Erythroblast (primary cell): Measurements from ENCODE around the gene MT1M.

Experiments used
- DNase-seq, 2 experiments: peaks; one replicate each; lab custom pipeline; 2025; lab: John Stamatoyannopoulos, UW
- GATA1 ChIP-seq: IDR thresholded peaks from 2 replicates; pipeline ENCODE4 v1.6.1; 2011; ENCODE audit warnings: low read depth, mild to moderate bottlenecking, control low read depth, low read length, moderate library complexity
- POLR2A ChIP-seq: IDR thresholded peaks from 2 replicates; pipeline ENCODE4 v1.6.1; 2011; ENCODE audit warnings: mild to moderate bottlenecking, low read length

MT1M gene

DNA sequence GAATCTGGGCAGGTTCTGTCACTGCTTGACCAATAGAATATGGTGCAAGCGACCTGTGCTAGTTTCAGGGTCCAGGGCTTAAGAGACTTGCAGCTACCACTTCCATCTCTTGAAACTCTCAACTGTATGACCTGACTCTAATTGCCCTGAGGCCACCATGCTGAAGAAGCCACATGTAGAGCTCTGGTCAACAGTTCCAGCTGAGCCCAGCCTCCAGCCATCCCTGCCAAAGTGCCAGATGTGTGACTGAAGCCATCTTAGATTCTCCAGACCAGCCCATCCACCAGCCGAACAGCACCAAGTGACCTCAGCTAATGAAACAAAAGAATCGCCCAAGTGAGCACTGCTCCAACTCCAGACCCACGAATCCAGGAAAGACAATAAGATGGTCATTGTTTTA, 27.5 kb upstream of the MT1M start:
- no peak for TF ChIP-seq GATA1
- TF ChIP-seq POLR2A = no peak
- no peak for DNase-seq

GRCh38 chr16:56605475-56605874, 27.0 kb upstream of the MT1M start:
- DNase-seq = no peak
- TF ChIP-seq GATA1 (no peak), POLR2A (no peak)

DNA sequence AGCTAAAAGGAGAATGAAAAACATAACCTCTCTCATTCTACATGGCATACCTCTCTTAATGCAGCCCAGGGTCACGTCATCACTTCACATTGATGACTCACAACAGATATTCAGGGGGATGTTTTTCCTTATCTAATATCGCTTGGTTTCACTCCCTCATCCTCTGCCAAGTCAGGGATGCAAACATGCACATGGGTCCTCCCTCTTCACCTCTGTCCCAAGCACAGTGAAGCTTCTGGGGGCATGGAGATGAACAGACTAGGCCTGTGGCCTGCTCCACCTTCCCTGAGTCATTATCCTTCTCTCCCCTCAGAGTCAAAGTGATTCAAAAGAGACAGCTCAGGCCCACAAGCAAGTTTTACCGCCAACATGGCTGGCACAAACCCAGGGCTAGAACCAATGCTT, 26.4 kb upstream of the MT1M start:
- DNase-seq = peak; percentile 27 to 52

GRCh38 chr16:56606476-56607108, 25.9 kb upstream of the MT1M start:
- DNase-seq = no peak
- no peak for TF ChIP-seq POLR2A

More for the DNA sequence above, 26.4 kb upstream of the MT1M start:
- TF ChIP-seq GATA1 (no peak), POLR2A (no peak)

GRCh38 chr16:56607109-56607618, 25.3 kb upstream of the MT1M start:
- no peak for TF ChIP-seq GATA1
- no peak for TF ChIP-seq POLR2A
- DNase-seq = no peak

GRCh38 chr16:56607675-56608042, 24.8 kb upstream of the MT1M start:
- TF ChIP-seq GATA1 (no peak), POLR2A (no peak)
- DNase-seq = no peak

DNA sequence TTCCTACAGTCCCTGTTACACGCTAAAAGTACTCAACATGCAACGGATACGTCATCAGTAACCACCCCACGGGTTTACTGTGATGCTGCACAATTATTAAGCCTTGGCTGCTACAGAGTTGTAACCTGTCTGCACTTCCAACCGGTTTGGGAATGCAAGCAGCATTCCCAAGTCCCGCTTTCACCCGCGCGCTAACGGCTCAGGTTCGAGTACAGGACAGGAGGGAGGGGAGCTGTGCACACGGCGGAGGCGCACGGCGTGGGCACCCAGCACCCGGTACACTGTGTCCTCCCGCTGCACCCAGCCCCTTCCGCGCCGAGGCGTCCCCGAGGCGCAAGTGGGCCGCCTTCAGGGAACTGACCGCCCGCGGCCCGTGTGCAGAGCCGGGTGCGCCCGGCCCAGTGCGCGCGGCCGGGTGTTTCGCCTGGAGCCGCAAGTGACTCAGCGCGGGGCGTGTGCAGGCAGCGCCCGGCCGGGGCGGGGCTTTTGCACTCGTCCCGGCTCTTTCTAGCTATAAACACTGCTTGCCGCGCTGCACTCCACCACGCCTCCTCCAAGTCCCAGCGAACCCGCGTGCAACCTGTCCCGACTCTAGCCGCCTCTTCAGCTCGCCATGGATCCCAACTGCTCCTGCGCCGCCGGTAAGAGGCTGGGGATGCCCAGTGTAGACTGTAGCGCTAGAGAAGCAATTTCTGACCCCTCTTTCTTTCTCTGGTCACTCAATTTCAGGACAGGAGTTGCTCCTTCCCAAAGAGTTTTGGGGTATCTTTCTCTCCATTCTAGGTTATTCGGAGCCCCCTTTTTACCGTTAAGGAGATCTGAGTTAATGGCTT, 24.2 kb upstream of the MT1M start, which contains the start of gene MT2A:
Gene MT2A, plus strand, starts transcription at position 542 of the 833 bp plus-strand sequence. Its CDS starts 72 bp downstream, at position 614.
- peak; percentile 97 for DNase-seq
- TF ChIP-seq POLR2A (peak; percentile 41), GATA1 (no peak)

DNA sequence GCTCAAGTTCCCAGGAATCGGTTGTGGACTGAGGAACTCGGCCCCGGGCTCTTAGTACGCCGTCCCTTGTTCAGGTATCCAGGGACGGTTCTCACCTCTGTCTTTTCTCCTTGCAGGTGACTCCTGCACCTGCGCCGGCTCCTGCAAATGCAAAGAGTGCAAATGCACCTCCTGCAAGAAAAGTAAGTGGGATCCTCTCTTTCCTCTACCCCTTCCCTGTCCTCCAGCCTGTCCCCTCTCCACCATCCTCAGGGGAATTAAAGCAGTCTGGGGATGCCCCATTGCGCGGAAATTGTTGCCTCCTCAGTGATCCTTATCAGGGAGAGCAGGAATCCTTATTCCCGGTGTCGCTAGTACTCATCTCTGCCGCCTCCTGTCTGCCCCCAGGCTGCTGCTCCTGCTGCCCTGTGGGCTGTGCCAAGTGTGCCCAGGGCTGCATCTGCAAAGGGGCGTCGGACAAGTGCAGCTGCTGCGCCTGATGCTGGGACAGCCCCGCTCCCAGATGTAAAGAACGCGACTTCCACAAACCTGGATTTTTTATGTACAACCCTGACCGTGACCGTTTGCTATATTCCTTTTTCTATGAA, 23.5 kb upstream of the MT1M start:
- TF ChIP-seq GATA1 (no peak), POLR2A (no peak)
- peak in 1 of 2 experiments; percentile 45 for DNase-seq

DNA sequence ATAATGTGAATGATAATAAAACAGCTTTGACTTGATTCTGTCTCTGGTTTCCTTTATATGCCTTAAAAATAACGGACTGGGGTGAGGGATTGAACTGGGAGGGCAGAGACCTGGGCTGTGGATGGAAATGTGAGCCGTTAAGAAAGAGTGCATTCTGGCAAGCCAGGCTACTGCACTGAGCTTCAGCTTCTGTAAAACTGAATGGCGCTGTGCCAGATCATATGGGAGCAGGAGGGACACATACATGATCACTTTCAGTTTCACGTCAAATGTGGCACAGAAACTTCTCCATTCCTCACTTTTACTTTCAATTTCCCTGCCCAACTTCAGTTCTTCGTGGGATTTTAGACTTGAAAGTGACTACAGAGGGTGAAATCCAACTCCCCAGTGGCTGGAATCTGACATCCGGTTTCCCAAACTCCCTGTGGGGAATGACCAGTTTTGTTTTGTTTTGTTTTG, 23.0 kb upstream of the MT1M start:
- peak; percentile 35 for TF ChIP-seq POLR2A
- no peak for TF ChIP-seq GATA1
- peak; percentile 95 for DNase-seq

DNA sequence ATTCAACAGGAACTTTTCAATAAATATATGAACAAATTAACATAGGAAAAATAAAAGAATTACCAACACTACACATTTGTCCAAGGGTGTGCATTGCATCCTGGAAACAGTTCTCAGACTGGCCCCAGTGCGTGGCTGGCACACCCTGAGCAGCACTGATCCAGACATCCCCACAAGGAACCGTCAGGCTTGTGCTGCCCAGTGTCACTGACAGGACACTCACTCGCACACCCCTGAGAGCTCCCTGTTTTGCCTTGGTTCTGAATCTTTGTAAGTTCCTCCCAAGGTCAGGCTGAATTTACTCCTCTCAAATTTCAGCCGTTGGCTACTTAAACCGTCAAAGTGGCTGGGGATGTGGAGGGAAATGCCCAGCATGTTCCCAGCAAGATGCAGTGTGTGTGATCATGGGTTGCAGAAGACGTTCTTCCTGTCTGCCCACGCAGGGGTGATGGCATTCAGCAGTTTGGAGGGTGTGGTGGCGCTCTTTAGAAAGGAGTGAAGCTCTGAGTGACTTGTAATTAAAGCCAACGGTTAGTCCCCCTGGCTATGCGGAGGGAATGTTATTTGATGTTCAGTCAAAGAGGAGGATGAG, 22.3 kb upstream of the MT1M start:
- TF ChIP-seq GATA1 (no peak), POLR2A (no peak)
- DNase-seq = peak; percentile 52 to 64

- TF ChIP-seq POLR2A (no peak), GATA1 (no peak)
- DNase-seq = no peak
Measured at GRCh38 chr16:56610609-56611111, 21.8 kb upstream of the MT1M start.

GRCh38 chr16:56611281-56611833, 21.1 kb upstream of the MT1M start:
- no peak for DNase-seq
- no peak for TF ChIP-seq GATA1
- no peak for TF ChIP-seq POLR2A

- no peak for TF ChIP-seq POLR2A
- no peak for TF ChIP-seq GATA1
- DNase-seq = no peak
Measured at GRCh38 chr16:56613706-56614105, 18.8 kb upstream of the MT1M start.

- TF ChIP-seq GATA1 (no peak), POLR2A (no peak)
- no peak for DNase-seq
Measured at GRCh38 chr16:56614549-56614991, 17.9 kb upstream of the MT1M start.
